ENCODE measurements around the gene CDKAL1.
"Not testable (repeated sequence)": the region's sequence is repeated elsewhere in the genome, so short reads cannot be mapped to it uniquely, and the experiment has no call there.

Gene CDKAL1

GRCh38 chr6:21085643-21086042, 551.4 kb downstream of the CDKAL1 start:
- no peak for DNase-seq

DNA sequence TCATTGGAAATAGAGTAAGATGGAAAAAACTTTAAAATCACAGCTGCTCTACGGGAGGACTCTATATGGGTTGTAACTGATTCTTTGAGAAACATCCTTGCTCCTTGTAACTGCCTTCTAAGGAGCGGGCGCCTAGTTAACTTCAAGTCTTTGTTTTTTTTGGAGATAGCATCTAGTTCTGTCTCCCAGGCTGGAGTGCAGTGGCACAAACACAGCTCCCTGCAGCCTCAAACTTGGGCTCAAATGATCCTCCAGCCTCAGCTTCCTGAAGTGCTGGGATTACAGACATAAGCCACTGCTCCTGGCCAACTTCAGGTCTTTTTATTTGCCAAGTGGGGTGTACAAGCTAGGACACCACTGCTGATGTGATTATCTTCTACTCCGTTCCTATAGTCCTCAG, 552.9 kb downstream of the CDKAL1 start:
- no peak for DNase-seq

DNA sequence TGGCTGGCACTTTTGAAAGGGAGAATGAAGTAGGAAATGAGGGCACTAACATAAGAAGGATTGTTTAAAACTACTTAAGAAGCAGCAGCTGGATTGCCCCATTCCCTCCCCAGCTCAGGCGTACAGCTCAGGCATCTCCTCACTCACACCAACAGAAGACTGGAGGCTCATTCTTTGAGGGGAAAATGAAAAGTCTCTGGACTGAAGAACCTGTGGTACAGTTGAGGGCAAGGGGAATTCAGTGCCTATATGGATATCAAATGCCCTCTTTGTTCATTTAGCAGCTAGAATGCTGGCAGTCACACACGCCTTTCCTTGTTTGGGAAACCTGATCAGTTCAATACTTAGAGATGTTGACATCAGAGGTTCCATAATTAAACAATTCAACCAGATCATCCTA, 557.2 kb downstream of the CDKAL1 start:
- no peak for DNase-seq

- DNase-seq: not testable (repeated sequence)
Measured at GRCh38 chr6:21092231-21092772, 558.0 kb downstream of the CDKAL1 start.

GRCh38 chr6:21095462-21095861, 561.2 kb downstream of the CDKAL1 start:
- DNase-seq: no peak

DNA sequence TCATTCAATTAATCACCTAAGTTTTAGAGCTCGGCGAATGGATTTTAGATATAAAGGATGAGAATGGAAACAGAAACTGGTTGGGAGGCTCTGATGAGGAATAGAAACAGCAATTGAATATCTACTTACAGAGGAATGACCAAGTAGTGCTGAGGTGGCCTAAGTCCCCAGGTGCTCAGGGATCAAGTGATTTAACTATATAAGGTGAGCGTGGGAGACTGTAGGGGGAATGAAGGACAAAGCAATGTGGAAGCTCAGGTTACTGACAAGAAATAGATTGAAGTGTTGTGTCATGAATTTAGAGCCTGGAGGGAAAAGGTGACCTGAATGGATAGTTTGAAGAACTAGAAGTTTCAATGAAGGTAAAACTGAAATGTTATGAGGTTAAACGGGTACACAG, 563.9 kb downstream of the CDKAL1 start:
- DNase-seq: no peak

GRCh38 chr6:21098744-21099143, 564.5 kb downstream of the CDKAL1 start:
- no peak for DNase-seq

- DNase-seq: no peak
Measured at GRCh38 chr6:21099338-21100314, 565.4 kb downstream of the CDKAL1 start.

DNA sequence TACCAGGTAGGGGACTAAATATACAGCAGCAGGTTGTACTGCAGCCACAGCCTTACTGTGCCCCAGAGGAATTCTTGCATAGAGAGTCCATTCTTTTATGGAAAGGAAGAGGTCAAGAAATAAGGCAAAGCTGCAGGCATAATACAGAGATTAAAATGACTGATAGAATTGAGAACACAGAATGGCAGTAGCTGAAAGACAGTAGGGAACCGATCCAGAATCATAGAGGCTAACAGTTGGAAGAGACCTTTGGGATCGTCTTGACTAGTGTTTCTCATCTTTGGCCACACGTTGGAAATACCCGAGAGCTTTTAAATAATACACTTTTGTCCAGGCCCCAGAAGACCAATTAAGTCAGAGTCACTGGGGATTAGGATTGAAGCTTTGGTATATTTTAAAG, 566.7 kb downstream of the CDKAL1 start:
- no peak for DNase-seq

- no peak for DNase-seq
Measured at GRCh38 chr6:21101694-21102093, 567.4 kb downstream of the CDKAL1 start.

- DNase-seq: no peak
Measured at GRCh38 chr6:21102201-21102600, 567.9 kb downstream of the CDKAL1 start.

DNA sequence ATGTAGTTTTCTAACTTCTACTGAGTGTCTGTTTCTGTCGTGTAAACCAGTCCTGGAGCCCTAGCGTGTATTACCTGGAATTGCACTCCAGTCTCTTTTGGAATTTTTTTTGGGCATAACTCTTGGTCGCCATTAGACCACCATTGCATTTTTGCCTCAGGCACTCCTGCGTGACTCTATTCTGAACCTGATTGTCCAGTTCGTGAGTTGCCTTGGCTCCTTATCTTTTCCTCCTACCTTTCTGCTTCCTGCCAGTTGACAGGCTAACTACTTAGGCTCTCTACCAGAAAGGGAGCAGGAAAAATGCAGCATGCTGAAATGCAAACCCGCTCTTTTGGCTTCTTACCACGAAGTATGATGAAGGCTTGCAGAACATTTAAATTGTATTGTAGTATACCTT, 568.4 kb downstream of the CDKAL1 start:
- DNase-seq: no peak

- no peak for DNase-seq
Measured at GRCh38 chr6:21103626-21104224, 569.5 kb downstream of the CDKAL1 start.

GRCh38 chr6:21104288-21104687, 570.0 kb downstream of the CDKAL1 start:
- no peak for DNase-seq

GRCh38 chr6:21107796-21108195, 573.5 kb downstream of the CDKAL1 start:
- DNase-seq: no peak

DNA sequence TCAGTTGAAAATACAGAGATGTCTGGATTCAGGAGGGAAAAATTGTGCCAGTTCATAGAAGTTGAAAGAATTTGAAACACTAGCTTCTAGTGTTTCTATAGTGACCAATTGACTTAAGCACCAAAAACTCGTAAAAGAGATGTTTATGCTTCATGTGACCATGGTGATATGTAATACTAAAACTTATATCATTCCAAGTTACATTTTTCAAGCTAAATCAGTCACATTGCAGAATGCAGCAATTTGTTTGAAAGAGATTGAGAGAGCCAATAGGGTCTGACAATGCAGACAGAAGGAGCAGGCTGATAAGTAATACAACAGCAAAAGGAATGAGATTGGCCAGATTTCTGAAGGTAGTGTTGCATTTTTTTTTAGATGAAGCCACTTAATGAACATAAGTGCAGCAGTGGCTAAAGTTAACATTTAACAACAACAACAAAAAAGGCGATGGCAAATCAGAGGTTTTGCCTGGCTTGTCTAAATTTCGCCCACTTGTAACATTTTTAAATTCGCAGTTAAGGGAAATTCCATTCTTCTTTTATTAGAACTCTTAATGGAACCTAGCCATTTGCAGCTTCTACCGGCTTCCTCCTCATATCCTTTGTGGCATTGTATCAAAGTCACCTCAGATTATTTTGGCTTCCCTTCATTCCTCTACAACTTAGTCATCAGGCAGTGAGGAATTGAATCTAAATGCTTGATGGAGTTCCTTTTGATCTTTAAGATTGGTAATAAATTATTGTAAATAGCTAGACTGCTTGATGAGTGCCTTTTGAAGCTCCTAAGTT, 575.3 kb downstream of the CDKAL1 start:
- DNase-seq: no peak

- DNase-seq: no peak
Measured at GRCh38 chr6:21110684-21111083, 576.4 kb downstream of the CDKAL1 start.

GRCh38 chr6:21111093-21111725, 577.0 kb downstream of the CDKAL1 start:
- peak; percentile 15 for DNase-seq

- no peak for DNase-seq
Measured at GRCh38 chr6:21115111-21115510, 580.9 kb downstream of the CDKAL1 start.

DNA sequence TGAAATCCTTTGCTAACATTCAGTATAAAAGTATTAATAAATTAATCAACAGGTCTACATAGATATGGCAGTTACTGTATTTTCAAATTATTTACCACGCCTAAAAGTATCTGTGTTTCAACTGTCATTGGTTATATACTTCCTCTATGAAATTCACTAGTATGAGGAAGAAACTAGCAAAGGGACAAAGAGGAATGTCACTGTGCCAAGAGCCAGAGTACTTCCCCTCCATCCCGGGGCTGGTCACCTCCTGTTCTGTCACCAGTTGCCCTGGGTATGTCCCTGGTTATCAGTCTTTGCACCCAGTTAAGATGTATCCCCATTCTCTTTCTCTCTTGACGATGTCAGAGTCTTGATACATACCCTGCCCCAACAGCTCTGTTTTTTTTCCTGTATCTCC, 582.5 kb downstream of the CDKAL1 start:
- no peak for DNase-seq

- DNase-seq: no peak
Measured at GRCh38 chr6:21118216-21118780, 584.0 kb downstream of the CDKAL1 start.

GRCh38 chr6:21121636-21122136, 587.4 kb downstream of the CDKAL1 start:
- DNase-seq: no peak
